Measurements from ENCODE around the gene WAC.

DNA sequence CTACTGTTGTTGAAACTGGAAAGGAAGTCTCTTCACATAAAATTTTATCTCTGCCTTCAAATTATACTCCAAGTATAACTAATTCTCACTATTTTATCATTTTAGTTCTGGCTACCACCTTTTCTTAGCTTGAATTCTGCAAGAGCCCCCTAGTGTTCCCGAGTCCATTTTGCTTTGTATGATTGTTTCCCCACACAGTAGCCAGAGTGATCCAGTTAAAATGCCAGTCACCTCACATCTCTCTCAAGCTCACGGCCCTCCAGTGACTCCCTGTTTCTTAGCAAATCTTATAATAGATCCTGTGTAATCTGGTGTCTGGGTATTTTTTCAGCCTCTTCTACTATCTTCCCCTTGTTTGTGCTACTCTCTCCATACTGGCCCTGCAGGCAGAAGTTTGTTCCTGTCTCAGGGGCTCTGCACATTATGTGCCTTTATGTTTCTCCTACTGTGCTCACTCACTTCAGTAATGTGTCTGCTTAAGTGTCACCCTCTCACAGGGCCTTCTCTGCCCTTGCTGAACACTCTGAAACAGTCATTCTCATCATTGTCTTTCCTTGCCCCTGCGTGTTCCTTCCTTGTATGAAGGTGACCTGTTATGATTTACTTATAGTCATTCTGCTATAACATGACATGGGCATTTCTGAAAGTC, 8.9 kb downstream of the WAC start:
- TF ChIP-seq, protein P1, sequence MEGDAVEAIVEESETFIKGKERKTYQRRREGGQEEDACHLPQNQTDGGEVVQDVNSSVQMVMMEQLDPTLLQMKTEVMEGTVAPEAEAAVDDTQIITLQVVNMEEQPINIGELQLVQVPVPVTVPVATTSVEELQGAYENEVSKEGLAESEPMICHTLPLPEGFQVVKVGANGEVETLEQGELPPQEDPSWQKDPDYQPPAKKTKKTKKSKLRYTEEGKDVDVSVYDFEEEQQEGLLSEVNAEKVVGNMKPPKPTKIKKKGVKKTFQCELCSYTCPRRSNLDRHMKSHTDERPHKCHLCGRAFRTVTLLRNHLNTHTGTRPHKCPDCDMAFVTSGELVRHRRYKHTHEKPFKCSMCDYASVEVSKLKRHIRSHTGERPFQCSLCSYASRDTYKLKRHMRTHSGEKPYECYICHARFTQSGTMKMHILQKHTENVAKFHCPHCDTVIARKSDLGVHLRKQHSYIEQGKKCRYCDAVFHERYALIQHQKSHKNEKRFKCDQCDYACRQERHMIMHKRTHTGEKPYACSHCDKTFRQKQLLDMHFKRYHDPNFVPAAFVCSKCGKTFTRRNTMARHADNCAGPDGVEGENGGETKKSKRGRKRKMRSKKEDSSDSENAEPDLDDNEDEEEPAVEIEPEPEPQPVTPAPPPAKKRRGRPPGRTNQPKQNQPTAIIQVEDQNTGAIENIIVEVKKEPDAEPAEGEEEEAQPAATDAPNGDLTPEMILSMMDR (conservative IDR thresholded peaks at IDR 0.05; ENCODE audit: low read depth in 2 of 2): peak in 1 of 2 experiments; percentile 24; a peak in 2 of 4 replicates
- no peak for TF ChIP-seq POLR2AphosphoS5 (IDR thresholded peaks at IDR 0.05; ENCODE audit: low read depth)
- TF ChIP-seq NANOG (IDR thresholded peaks at IDR 0.05; ENCODE audit: borderline replicate concordance): no peak
- TF ChIP-seq, protein P2, sequence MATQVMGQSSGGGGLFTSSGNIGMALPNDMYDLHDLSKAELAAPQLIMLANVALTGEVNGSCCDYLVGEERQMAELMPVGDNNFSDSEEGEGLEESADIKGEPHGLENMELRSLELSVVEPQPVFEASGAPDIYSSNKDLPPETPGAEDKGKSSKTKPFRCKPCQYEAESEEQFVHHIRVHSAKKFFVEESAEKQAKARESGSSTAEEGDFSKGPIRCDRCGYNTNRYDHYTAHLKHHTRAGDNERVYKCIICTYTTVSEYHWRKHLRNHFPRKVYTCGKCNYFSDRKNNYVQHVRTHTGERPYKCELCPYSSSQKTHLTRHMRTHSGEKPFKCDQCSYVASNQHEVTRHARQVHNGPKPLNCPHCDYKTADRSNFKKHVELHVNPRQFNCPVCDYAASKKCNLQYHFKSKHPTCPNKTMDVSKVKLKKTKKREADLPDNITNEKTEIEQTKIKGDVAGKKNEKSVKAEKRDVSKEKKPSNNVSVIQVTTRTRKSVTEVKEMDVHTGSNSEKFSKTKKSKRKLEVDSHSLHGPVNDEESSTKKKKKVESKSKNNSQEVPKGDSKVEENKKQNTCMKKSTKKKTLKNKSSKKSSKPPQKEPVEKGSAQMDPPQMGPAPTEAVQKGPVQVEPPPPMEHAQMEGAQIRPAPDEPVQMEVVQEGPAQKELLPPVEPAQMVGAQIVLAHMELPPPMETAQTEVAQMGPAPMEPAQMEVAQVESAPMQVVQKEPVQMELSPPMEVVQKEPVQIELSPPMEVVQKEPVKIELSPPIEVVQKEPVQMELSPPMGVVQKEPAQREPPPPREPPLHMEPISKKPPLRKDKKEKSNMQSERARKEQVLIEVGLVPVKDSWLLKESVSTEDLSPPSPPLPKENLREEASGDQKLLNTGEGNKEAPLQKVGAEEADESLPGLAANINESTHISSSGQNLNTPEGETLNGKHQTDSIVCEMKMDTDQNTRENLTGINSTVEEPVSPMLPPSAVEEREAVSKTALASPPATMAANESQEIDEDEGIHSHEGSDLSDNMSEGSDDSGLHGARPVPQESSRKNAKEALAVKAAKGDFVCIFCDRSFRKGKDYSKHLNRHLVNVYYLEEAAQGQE (IDR thresholded peaks at IDR 0.05; ENCODE audit: unreplicated experiment): no peak
- no peak for TF ChIP-seq EZH2 (IDR thresholded peaks at IDR 0.05; ENCODE audit: low read depth, unreplicated experiment)
